ENCODE data around the gene MYZAP. TPM values are rescaled to one million over a fixed set of nuclear protein-coding genes. Genes with fewer than 3 reads are reported as not detected.

The MYZAP gene
- total RNA-seq, 1 donor from 2014 or later, result 11.9 TPM

DNA sequence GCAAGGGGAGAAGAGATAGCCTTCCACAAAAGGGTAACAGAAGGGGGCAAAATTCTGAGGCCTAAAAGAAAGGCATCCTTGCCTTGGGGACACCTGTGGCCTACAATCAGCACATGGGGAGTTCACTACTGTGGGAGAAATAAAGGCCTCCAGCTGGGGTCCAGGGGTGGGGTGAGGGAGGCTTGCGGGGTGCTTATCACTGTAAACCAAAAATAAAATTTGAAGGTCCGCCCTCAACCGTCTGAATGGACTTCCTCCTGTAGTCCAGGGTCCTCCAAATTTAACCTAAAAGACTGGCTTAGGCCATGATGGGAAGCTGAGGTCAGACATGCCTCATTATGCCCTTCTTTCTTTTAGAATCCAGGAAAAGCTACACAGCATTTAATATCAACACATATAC lies 112.7 kb downstream of the MYZAP start:
- Mint-ChIP-seq H3K27me3 (peaks cover 38% of the 10 kb centered on the region), H3K36me3 (ENCODE audit: insufficient read depth) (peaks cover under 1% of the 10 kb centered on the region), H3K27ac (peak overlapping the region; percentile 33), H3K4me1 (ENCODE audit: low read depth) (peaks cover 15% of the 10 kb centered on the region), H3K9me3 (ENCODE audit: low read depth) (peaks cover 6% of the 10 kb centered on the region), H3K4me3 (ENCODE audit: low read depth) (no peak overlapping the region)
- TF ChIP-seq, protein P1, sequence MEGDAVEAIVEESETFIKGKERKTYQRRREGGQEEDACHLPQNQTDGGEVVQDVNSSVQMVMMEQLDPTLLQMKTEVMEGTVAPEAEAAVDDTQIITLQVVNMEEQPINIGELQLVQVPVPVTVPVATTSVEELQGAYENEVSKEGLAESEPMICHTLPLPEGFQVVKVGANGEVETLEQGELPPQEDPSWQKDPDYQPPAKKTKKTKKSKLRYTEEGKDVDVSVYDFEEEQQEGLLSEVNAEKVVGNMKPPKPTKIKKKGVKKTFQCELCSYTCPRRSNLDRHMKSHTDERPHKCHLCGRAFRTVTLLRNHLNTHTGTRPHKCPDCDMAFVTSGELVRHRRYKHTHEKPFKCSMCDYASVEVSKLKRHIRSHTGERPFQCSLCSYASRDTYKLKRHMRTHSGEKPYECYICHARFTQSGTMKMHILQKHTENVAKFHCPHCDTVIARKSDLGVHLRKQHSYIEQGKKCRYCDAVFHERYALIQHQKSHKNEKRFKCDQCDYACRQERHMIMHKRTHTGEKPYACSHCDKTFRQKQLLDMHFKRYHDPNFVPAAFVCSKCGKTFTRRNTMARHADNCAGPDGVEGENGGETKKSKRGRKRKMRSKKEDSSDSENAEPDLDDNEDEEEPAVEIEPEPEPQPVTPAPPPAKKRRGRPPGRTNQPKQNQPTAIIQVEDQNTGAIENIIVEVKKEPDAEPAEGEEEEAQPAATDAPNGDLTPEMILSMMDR (IDR thresholded peaks at IDR 0.05; ENCODE audit: unreplicated experiment), result no peak
- DNase-seq (ENCODE audit: low spot score, unreplicated experiment), result no peak

DNA sequence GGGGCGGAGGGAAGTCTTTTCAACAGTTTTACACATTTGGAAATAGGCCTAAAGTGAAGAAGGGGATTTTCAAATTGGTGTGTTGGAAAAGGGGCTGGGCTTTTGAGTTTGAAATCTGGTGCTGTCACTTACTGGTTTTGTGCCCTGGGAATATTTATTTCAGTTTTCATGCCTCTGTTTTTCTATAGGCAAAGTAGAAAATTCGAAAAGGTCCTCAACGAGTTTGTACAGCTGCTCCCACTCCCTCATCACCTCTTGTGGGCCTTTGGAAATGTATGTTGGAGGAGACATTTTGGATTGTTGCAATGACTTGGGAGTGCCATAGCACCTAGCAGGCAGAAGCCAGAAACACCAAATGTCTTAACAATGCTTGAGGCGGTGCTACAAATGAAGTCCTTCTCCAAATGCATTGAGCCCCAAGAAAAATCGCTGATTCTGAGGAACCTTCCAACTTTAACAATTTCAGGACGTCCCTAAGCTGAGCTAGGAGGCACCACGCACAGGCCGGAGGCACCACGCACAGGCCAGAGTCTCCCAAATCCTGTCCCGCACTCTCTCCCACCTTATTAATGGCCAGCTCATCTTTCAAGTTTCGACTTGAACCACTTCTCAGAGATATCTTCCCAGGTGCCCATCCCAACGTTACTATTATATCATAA lies 114.2 kb downstream of the MYZAP start:
- no peak for DNase-seq (ENCODE audit: low spot score, unreplicated experiment)
- peaks cover 31% of the 10 kb centered on the region for H3K27me3 Mint-ChIP-seq
- peak overlapping the region; percentile 80 for H3K27ac Mint-ChIP-seq
- peak overlapping the region; percentile 84 for H3K4me3 Mint-ChIP-seq (ENCODE audit: low read depth)
- peaks cover 6% of the 10 kb centered on the region for H3K9me3 Mint-ChIP-seq (ENCODE audit: low read depth)
- peaks cover 17% of the 10 kb centered on the region for H3K4me1 Mint-ChIP-seq (ENCODE audit: low read depth)
- TF ChIP-seq, protein P1 (IDR thresholded peaks at IDR 0.05; ENCODE audit: unreplicated experiment), result no peak
- H3K36me3 Mint-ChIP-seq (ENCODE audit: insufficient read depth), result peaks cover 3% of the 10 kb centered on the region

DNA sequence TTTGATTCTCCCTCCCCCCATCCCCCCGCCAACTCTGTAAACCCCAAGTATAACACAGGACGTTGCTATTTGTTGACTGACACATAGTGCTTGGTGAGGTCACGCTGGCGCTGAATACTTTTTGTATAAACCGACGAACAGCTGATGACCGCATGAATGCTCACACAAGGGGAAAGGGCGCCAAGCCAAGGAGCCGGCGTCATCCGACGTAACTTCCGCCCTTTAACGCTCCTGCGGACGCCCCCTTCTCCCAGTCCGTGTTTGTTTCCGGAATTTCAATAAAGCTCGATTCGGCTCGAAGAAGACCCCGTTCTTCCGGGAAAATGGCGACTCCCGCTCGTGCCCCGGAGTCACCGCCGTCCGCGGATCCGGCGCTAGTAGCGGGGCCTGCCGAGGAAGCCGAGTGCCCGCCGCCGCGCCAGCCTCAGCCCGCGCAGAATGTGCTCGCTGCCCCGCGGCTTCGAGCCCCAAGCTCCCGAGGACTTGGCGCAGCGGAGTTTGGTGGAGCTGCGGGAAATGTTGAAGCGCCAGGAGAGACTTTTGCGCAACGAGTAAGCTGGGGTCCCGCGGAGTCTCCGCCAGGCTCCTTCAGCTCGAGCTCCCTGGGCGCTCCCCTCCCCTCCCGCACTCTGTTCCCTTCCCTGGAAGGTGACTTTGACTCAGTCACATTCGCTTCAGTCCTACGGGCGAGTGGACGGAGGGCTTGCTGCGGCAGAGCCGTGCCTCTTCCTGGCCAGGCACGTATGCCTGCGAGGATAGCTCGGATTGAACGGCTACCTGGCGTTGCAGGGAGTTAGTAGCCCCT lies 114.9 kb downstream of the MYZAP start, which contains the start of gene POLR2M:
TSS of gene POLR2M (plus strand) at position 310 of the 805 bp plus-strand sequence. CDS start at position 439, 129 bp downstream.
- H3K4me1 Mint-ChIP-seq (ENCODE audit: low read depth), result peaks cover 17% of the 10 kb centered on the region
- TF ChIP-seq, protein P1 (IDR thresholded peaks at IDR 0.05; ENCODE audit: unreplicated experiment), result no peak
- peak; percentile 59 for DNase-seq (ENCODE audit: low spot score, unreplicated experiment)
- H3K27me3 Mint-ChIP-seq, result peaks cover 27% of the 10 kb centered on the region
- peaks cover 6% of the 10 kb centered on the region for H3K9me3 Mint-ChIP-seq (ENCODE audit: low read depth)
- H3K4me3 Mint-ChIP-seq (ENCODE audit: low read depth), result peak within 1 kb of the TSS; percentile 84
- peaks cover 3% of the 10 kb centered on the region for H3K36me3 Mint-ChIP-seq (ENCODE audit: insufficient read depth)
- H3K27ac Mint-ChIP-seq, result peak within 1 kb of the TSS; percentile 80

DNA sequence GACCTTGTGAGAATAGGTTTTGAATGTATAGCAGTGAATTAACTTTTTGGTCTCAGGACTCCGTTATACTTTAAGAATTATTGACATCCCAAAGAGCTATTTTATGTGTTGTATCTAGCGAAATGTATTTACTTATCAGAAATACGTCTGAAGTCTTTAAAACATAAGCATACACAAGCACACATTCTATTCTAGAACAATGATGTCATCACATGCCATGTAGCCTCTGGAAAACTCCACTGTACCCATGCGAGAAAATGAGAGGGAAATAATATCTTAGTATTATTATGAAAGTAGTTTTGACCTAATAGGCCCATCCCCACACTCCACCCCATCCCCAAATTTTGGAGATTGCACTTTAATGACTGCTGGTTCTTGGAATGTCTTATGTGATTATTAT lies 116.3 kb downstream of the MYZAP start:
- peaks cover 8% of the 10 kb centered on the region for H3K36me3 Mint-ChIP-seq (ENCODE audit: insufficient read depth)
- TF ChIP-seq, protein P1 (IDR thresholded peaks at IDR 0.05; ENCODE audit: unreplicated experiment), result no peak
- peaks cover 14% of the 10 kb centered on the region for H3K27me3 Mint-ChIP-seq
- H3K9me3 Mint-ChIP-seq (ENCODE audit: low read depth), result peaks cover 6% of the 10 kb centered on the region
- peak overlapping the region; percentile 84 for H3K4me3 Mint-ChIP-seq (ENCODE audit: low read depth)
- peaks cover 17% of the 10 kb centered on the region for H3K4me1 Mint-ChIP-seq (ENCODE audit: low read depth)
- H3K27ac Mint-ChIP-seq, result no peak overlapping the region
- no peak for DNase-seq (ENCODE audit: low spot score, unreplicated experiment)

DNA sequence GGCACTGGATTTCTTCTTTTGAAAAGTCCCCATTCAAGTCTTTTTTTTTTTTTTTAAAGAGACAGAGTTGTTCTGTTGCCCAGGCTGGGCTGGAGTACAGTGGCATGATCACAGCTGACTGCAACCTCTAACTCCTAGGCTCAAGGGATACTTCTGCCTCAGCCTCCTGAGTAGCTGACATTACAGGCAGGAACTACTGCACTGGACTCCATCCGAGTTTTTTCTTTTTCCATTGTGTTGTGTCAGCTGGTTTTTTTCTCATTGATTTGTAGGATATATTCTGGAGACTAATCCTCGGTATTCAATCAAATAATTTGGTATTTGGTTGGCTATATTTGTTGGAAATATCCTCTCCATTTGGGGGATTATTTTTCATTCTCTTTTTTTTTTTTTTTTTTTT lies 126.6 kb downstream of the MYZAP start:
- Mint-ChIP-seq H3K27ac (no peak overlapping the region), H3K27me3 (no peaks in the 10 kb centered on the region)

More for the DNA sequence above, 126.6 kb downstream of the MYZAP start:
- peaks cover 4% of the 10 kb centered on the region for H3K9me3 Mint-ChIP-seq (ENCODE audit: low read depth)
- peaks cover 21% of the 10 kb centered on the region for H3K36me3 Mint-ChIP-seq (ENCODE audit: insufficient read depth)
- peaks cover 2% of the 10 kb centered on the region for H3K4me1 Mint-ChIP-seq (ENCODE audit: low read depth)
- no peak overlapping the region for H3K4me3 Mint-ChIP-seq (ENCODE audit: low read depth)
- TF ChIP-seq, protein P1 (IDR thresholded peaks at IDR 0.05; ENCODE audit: unreplicated experiment), result no peak
- no peak for DNase-seq (ENCODE audit: low spot score, unreplicated experiment)
